BLaER1 (cell line): Measurements from ENCODE around the gene DYNLT2.
"Not testable (repeated sequence)": the region's sequence is repeated elsewhere in the genome, so short reads cannot be mapped to it uniquely, and the experiment has no call there.

Source experiments
- H3K27ac ChIP-seq: shearing (Covaris generic); formaldehyde crosslinking; 2 replicates; pipeline ENCODE4 v1.8.1; 2022
- H3K27me3 ChIP-seq: shearing (Covaris generic); formaldehyde crosslinking; 2 replicates; pipeline ENCODE4 v1.8.1; 2022
- H3K36me3 ChIP-seq: shearing (Covaris generic); formaldehyde crosslinking; 2 replicates; pipeline ENCODE4 v1.8.1; 2022
- H3K4me1 ChIP-seq: shearing (Covaris generic); formaldehyde crosslinking; 2 replicates; pipeline ENCODE4 v1.8.1; 2022
- H3K4me2 ChIP-seq: shearing (Covaris generic); formaldehyde crosslinking; 2 replicates; pipeline ENCODE4 v1.8.1; 2022
- H3K4me3 ChIP-seq: shearing (Covaris generic); formaldehyde crosslinking; 2 replicates; pipeline ENCODE4 v1.8.1; 2022
- H3K9ac ChIP-seq: shearing (Covaris generic); formaldehyde crosslinking; 2 replicates; pipeline ENCODE4 v1.8.1; 2022
- H3K9me3 ChIP-seq: shearing (Covaris generic); formaldehyde crosslinking; 2 replicates; pipeline ENCODE4 v1.8.1; 2022
- H4K20me1 ChIP-seq: shearing (Covaris generic); formaldehyde crosslinking; 2 replicates; pipeline ENCODE4 v1.8.1; 2022
- Cebpa-rat ChIP-seq: shearing (Covaris generic); IDR thresholded peaks from 2 replicates; pipeline ENCODE4 v1.8.1; 2022

Gene DYNLT2

GRCh38 chr6:169776379-169776778 is 25.0 kb upstream of the DYNLT2 start:
- H3K36me3 ChIP-seq, result peaks cover 79% of the 10 kb centered on the region

DNA sequence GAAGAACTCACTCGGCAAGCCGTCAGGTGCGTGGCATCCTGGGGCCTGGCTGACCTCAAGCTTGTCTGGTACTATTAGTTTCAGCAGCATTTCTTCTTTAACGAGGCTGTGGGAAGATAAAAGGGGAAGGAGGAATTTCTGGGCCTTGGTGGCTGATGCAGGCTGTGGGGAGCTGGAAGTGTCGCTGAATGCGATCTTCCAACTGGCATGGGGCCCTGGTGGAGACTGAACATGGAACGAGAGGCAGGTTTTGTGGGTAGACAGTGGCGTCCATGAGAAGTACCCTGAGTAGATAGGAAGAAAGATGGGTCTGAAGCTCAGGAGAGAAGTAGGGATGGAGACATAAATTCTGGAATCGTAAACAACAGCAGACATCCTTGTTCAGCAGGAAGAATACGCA is 23.9 kb upstream of the DYNLT2 start:
- Histone ChIP-seq H3K27ac (no peak overlapping the region), H4K20me1 (no peaks in the 10 kb centered on the region), H3K9ac (no peak overlapping the region), H3K4me2 (no peak overlapping the region), H3K4me3 (no peak overlapping the region), H3K36me3 (peaks cover 72% of the 10 kb centered on the region), H3K4me1 (no peaks in the 10 kb centered on the region), H3K9me3 (no peaks in the 10 kb centered on the region), H3K27me3 (no peaks in the 10 kb centered on the region; the same call in 1 of the 2 replicates)
- no peak for TF ChIP-seq Cebpa-rat

More at GRCh38 chr6:169776379-169776778, 25.0 kb upstream of the DYNLT2 start:
- Histone ChIP-seq H4K20me1 (no peaks in the 10 kb centered on the region), H3K9ac (no peak overlapping the region), H3K27me3 (no peaks in the 10 kb centered on the region; the same call in 1 of the 2 replicates), H3K27ac (no peak overlapping the region), H3K9me3 (peaks cover 3% of the 10 kb centered on the region; the same call in 1 of the 2 replicates), H3K4me2 (no peak overlapping the region), H3K4me1 (no peaks in the 10 kb centered on the region), H3K4me3 (no peak overlapping the region)
- no peak for TF ChIP-seq Cebpa-rat

DNA sequence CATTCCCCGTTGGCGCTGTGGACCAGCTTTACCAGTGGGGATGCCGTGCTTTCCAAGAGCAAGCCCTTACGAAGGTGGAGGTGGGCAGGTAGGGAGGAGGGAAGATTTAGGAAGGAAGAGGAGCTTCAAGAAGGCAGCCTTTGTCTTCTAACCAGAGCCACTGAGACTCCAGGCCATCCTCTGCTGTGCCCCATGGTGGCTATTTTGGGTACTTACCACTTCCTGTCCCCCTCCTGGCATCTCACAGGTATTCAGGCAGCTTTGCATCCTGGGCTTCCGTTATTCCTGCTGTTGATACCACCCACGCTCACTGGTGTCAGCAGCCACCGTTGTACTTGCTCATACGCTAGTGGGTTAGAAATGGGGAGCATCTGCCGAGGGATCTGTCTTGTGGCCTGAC is 23.0 kb upstream of the DYNLT2 start:
- Histone ChIP-seq H3K4me3 (no peak overlapping the region), H3K27ac (no peak overlapping the region), H3K9me3 (no peaks in the 10 kb centered on the region), H3K9ac (no peak overlapping the region), H4K20me1 (no peaks in the 10 kb centered on the region), H3K27me3 (no peaks in the 10 kb centered on the region; the same call in 1 of the 2 replicates), H3K4me1 (no peaks in the 10 kb centered on the region), H3K36me3 (peaks cover 68% of the 10 kb centered on the region), H3K4me2 (no peak overlapping the region)
- no peak for TF ChIP-seq Cebpa-rat

GRCh38 chr6:169766921-169767736 is 15.8 kb upstream of the DYNLT2 start:
- H3K4me1 ChIP-seq, result no peaks in the 10 kb centered on the region
- no peak for TF ChIP-seq Cebpa-rat
- H4K20me1 ChIP-seq, result no peaks in the 10 kb centered on the region
- H3K27me3 ChIP-seq, result no peaks in the 10 kb centered on the region
- peaks cover 81% of the 10 kb centered on the region for H3K36me3 ChIP-seq
- H3K9me3 ChIP-seq, result no peaks in the 10 kb centered on the region
- no peak overlapping the region for H3K9ac ChIP-seq
- H3K27ac ChIP-seq, result no peak overlapping the region
- H3K4me3 ChIP-seq, result no peak overlapping the region
- H3K4me2 ChIP-seq, result no peak overlapping the region

GRCh38 chr6:169766232-169766631 is 14.9 kb upstream of the DYNLT2 start:
- no peak overlapping the region for H3K4me2 ChIP-seq
- no peaks in the 10 kb centered on the region for H3K4me1 ChIP-seq
- H4K20me1 ChIP-seq, result no peaks in the 10 kb centered on the region
- no peak overlapping the region for H3K4me3 ChIP-seq
- H3K36me3 ChIP-seq, result peaks cover 81% of the 10 kb centered on the region
- TF ChIP-seq Cebpa-rat, result no peak
- no peak overlapping the region for H3K27ac ChIP-seq
- H3K9ac ChIP-seq, result no peak overlapping the region
- no peaks in the 10 kb centered on the region for H3K9me3 ChIP-seq
- no peaks in the 10 kb centered on the region for H3K27me3 ChIP-seq

DNA sequence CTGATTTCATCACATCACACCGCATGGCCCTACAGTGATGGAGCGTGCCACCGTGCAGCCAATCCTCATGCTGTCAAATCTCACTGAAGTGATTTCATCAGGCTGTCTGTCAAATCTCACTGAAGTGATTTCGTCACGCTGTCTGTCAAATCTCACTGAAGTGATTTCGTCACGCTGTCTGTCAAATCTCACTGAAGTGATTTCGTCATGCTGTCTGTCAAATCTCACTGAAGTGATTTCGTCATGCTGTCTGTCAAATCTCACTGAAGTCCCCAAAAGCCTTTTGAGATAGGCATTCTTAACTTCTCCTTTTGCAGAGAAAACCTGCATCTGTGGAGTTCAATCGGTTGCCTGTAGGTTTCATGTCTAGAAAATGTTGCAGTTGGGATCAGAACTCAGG is 14.4 kb upstream of the DYNLT2 start:
- peaks cover 84% of the 10 kb centered on the region for H3K36me3 ChIP-seq
- H3K9me3 ChIP-seq, H3K9ac ChIP-seq, H4K20me1 ChIP-seq, H3K4me2 ChIP-seq, H3K4me3 ChIP-seq, H3K27me3 ChIP-seq, H3K27ac ChIP-seq, H3K4me1 ChIP-seq: not testable (repeated sequence)

DNA sequence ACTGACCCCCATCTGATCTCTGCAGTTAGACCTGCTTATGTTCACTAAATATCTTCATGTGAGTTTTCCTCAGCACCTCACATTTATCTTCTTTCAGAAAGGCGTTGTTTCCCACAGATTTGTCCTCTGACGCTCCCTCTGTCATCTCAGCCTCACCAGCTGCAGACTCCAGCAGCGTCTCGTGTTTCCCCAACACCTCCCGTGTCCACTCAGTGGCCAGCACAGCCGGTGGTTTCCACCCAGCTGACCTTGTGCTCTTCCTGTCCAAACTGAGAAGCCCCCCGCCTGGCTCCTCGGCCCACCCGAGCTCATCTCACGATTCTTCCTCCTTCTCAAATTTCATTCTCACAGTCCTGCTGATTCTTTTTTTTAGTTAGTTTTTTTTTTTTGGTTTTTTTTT is 12.5 kb upstream of the DYNLT2 start:
- Histone ChIP-seq H3K36me3 (peaks cover 96% of the 10 kb centered on the region), H4K20me1 (no peaks in the 10 kb centered on the region)

GRCh38 chr6:169763308-169763707 is 11.9 kb upstream of the DYNLT2 start:
- Histone ChIP-seq H3K4me1 (no peaks in the 10 kb centered on the region), H3K4me3 (no peak overlapping the region), H3K4me2 (no peak overlapping the region), H3K36me3 (peaks cover 96% of the 10 kb centered on the region), H3K27ac (no peak overlapping the region), H3K27me3 (no peaks in the 10 kb centered on the region), H3K9me3 (no peaks in the 10 kb centered on the region), H4K20me1 (no peaks in the 10 kb centered on the region), H3K9ac (no peak overlapping the region)
- no peak for TF ChIP-seq Cebpa-rat

More for the DNA sequence above, 12.5 kb upstream of the DYNLT2 start:
- Histone ChIP-seq H3K9ac (no peak overlapping the region), H3K27ac (no peak overlapping the region), H3K4me2 (no peak overlapping the region), H3K4me1 (no peaks in the 10 kb centered on the region), H3K27me3 (no peaks in the 10 kb centered on the region), H3K4me3 (no peak overlapping the region), H3K9me3 (no peaks in the 10 kb centered on the region)
- no peak for TF ChIP-seq Cebpa-rat

DNA sequence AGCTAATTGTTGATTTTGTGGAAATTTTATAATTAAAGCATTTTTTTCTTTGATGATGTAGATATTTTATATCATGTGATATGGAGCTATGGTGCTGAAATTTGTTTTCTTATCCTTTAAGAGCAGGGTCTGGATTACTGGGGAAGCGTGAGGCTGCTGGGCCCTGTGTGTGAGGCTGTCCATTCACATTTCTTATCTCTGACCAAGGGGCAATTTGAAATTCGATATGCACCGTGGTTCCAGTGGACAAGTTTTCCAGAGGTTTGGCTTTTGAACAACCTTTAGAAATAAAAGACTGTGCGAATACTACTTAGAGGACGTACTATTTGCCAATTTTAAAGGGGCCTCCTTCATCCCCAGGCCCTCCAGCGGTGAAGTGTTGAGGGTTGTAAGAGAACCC is 3.8 kb upstream of the DYNLT2 start:
- TF ChIP-seq Cebpa-rat, result no peak
- Histone ChIP-seq H4K20me1 (no peaks in the 10 kb centered on the region), H3K9ac (no peak overlapping the region), H3K4me1 (peaks cover 17% of the 10 kb centered on the region), H3K4me2 (no peak overlapping the region), H3K9me3 (no peaks in the 10 kb centered on the region), H3K36me3 (peaks cover 44% of the 10 kb centered on the region), H3K27ac (no peak overlapping the region), H3K27me3 (no peaks in the 10 kb centered on the region), H3K4me3 (no peak overlapping the region)

GRCh38 chr6:169752074-169752623 is 777 bp upstream of the DYNLT2 start:
- Histone ChIP-seq H3K9ac (peak overlapping the region; percentile 95), H4K20me1 (no peaks in the 10 kb centered on the region), H3K4me1 (peaks cover 25% of the 10 kb centered on the region), H3K4me2 (peak overlapping the region; percentile 73), H3K9me3 (no peaks in the 10 kb centered on the region), H3K27ac (peak overlapping the region; percentile 96), H3K27me3 (no peaks in the 10 kb centered on the region), H3K4me3 (peak overlapping the region; percentile 86), H3K36me3 (peaks cover 18% of the 10 kb centered on the region)
- TF ChIP-seq Cebpa-rat, result no peak
